H9 (cell line): Measurements from ENCODE around the gene UMAD1. TPM values are rescaled to one million over a fixed set of nuclear protein-coding genes. Genes with fewer than 3 reads are reported as not detected.

Experiments
- DNase-seq: peaks from one replicate; pipeline ENCODE4 v3.0.0-alpha.2; 2017
- H2AFZ ChIP-seq: one replicate; pipeline ENCODE4 v1.6.1; 2013; ENCODE audit warnings: mild to moderate bottlenecking, low read length, control low read depth, moderate library complexity
- H2AK5ac ChIP-seq: 2 replicates; pipeline ENCODE4 v1.6.1; 2013; ENCODE audit warnings: low read length, control low read depth, mixed read lengths; ENCODE audit not compliant: insufficient read length
- H2BK120ac ChIP-seq: one replicate; pipeline ENCODE4 v1.6.1; 2013; ENCODE audit warnings: low read depth, mild to moderate bottlenecking, low read length, control low read depth, inconsistent platforms; ENCODE audit not compliant: poor library complexity, severe bottlenecking
- H2BK12ac ChIP-seq: 2 replicates; pipeline ENCODE4 v1.6.1; 2013; ENCODE audit warnings: low read length, control low read depth, mixed read lengths, low read depth; ENCODE audit not compliant: insufficient read length
- H2BK15ac ChIP-seq: 2 replicates; pipeline ENCODE4 v1.6.1; 2013; ENCODE audit warnings: low read depth, low read length, control low read depth
- H2BK20ac ChIP-seq: one replicate; pipeline ENCODE4 v1.6.1; 2013; ENCODE audit warnings: low read depth, mild to moderate bottlenecking, low read length, control low read depth, inconsistent platforms; ENCODE audit not compliant: poor library complexity, severe bottlenecking
- H2BK5ac ChIP-seq: 2 replicates; pipeline ENCODE4 v1.6.1; 2013; ENCODE audit warnings: low read length, control low read depth, mixed read lengths; ENCODE audit not compliant: insufficient read length
- H3K14ac ChIP-seq: 2 replicates; pipeline ENCODE4 v1.6.1; 2013; ENCODE audit warnings: low read length, control low read depth; ENCODE audit not compliant: insufficient read depth
- H3K18ac ChIP-seq: 2 replicates; pipeline ENCODE4 v1.6.1; 2013; ENCODE audit warnings: low read depth, mild to moderate bottlenecking, mixed read lengths, low read length, control low read depth; ENCODE audit not compliant: insufficient read length
- H3K23ac ChIP-seq: 2 replicates; pipeline ENCODE4 v1.6.1; 2013; ENCODE audit warnings: low read length, control low read depth, mixed read lengths, low read depth; ENCODE audit not compliant: insufficient read length
- H3K23me2 ChIP-seq: 2 replicates; pipeline ENCODE4 v1.6.1; 2013; ENCODE audit warnings: low read depth, mild to moderate bottlenecking, mixed read lengths, low read length, control low read depth; ENCODE audit not compliant: insufficient read length, poor library complexity, severe bottlenecking
- H3K27ac ChIP-seq: 2 replicates; pipeline ENCODE4 v1.5.1; 2013; ENCODE audit warnings: low read length, control low read depth, mixed read lengths, low read depth; ENCODE audit not compliant: insufficient read length
- H3K27me3 ChIP-seq: 2 replicates; pipeline ENCODE4 v1.6.1; 2013; ENCODE audit warnings: low read length, control low read depth, inconsistent platforms; ENCODE audit not compliant: insufficient read depth
- H3K4ac ChIP-seq: 2 replicates; pipeline ENCODE4 v1.6.1; 2013; ENCODE audit warnings: low read depth, mild to moderate bottlenecking, control low read depth, inconsistent platforms, low read length, moderate library complexity
- H3K4me1 ChIP-seq: 2 replicates; pipeline ENCODE4 v1.6.1; 2013; ENCODE audit warnings: low read length, control low read depth, inconsistent platforms; ENCODE audit not compliant: insufficient read depth
- H3K4me2 ChIP-seq: 2 replicates; pipeline ENCODE4 v1.6.1; 2013; ENCODE audit warnings: low read length, control low read depth, mixed read lengths; ENCODE audit not compliant: insufficient read length, insufficient read depth
- H3K56ac ChIP-seq: 2 replicates; pipeline ENCODE4 v1.6.1; 2013; ENCODE audit warnings: low read depth, mild to moderate bottlenecking, mixed read lengths, low read length, control low read depth; ENCODE audit not compliant: insufficient read length
- H3K79me1 ChIP-seq: 2 replicates; pipeline ENCODE4 v1.6.1; 2013; ENCODE audit warnings: low read depth, mild to moderate bottlenecking, moderate library complexity, low read length, control low read depth, inconsistent platforms; ENCODE audit not compliant: insufficient read depth, poor library complexity, severe bottlenecking
- H3K79me2 ChIP-seq: 2 replicates; pipeline ENCODE4 v1.6.1; 2013; ENCODE audit warnings: low read length, control low read depth, inconsistent platforms; ENCODE audit not compliant: insufficient read depth
- H3K9ac ChIP-seq: 2 replicates; pipeline ENCODE4 v1.6.1; 2013; ENCODE audit warnings: low read length, control low read depth, mixed read lengths; ENCODE audit not compliant: insufficient read length; ENCODE audit errors: extremely low read depth
- H3K9me3 ChIP-seq: one replicate; pipeline ENCODE4 v1.6.1; 2013; ENCODE audit warnings: low read depth, low read length, inconsistent platforms; ENCODE audit not compliant: control insufficient read depth
- H3T11ph ChIP-seq: one replicate; pipeline ENCODE4 v1.6.1; 2013; ENCODE audit warnings: mild to moderate bottlenecking, low read length, control low read depth, inconsistent platforms
- H4K20me1 ChIP-seq: one replicate; pipeline ENCODE4 v1.6.1; 2013; ENCODE audit not compliant: control insufficient read depth, insufficient read length, insufficient read depth
- H4K5ac ChIP-seq: 2 replicates; pipeline ENCODE4 v1.6.1; 2013; ENCODE audit warnings: low read depth, mild to moderate bottlenecking, mixed read lengths, low read length, control low read depth; ENCODE audit not compliant: insufficient read length
- H4K8ac ChIP-seq: replicated peaks from 2 replicates; pipeline ENCODE4 v1.6.1; 2013; ENCODE audit warnings: low read length, control low read depth, mixed read lengths, low read depth; ENCODE audit not compliant: insufficient read length
- H4K91ac ChIP-seq: 2 replicates; pipeline ENCODE4 v1.6.1; 2013; ENCODE audit warnings: low read depth, mild to moderate bottlenecking, moderate library complexity, mixed read lengths, low read length, control low read depth; ENCODE audit not compliant: insufficient read length
- H3K27ac Mint-ChIP-seq, 3 experiments: 2 replicates in 2 of 3; 3 replicates in 1 of 3; pipeline ENCODE4 v1.8.0; 2020 to 2021; ENCODE audit warnings: mixed read lengths in 3 of 3, mild to moderate bottlenecking in 1 of 3, moderate library complexity in 1 of 3
- H3K27me3 Mint-ChIP-seq: 2 replicates; pipeline ENCODE4 v1.8.0; 2021; ENCODE audit warnings: low read depth, mild to moderate bottlenecking, moderate library complexity, mixed read lengths
- H3K36me3 Mint-ChIP-seq, 3 experiments: 2 replicates in 2 of 3; 3 replicates in 1 of 3; pipeline ENCODE4 v1.8.0; 2020 to 2021; ENCODE audit warnings: low read depth in 3 of 3, mixed read lengths in 3 of 3; ENCODE audit not compliant: insufficient read depth in 1 of 3
- H3K4me1 Mint-ChIP-seq, 2 experiments: 2 replicates each; pipeline ENCODE4 v1.8.0; 2020; ENCODE audit warnings: mixed read lengths in 2 of 2
- H3K4me3 Mint-ChIP-seq, 2 experiments: 2 replicates in 1 of 2; 3 replicates in 1 of 2; pipeline ENCODE4 v1.8.0; 2020 to 2021; ENCODE audit warnings: mild to moderate bottlenecking in 2 of 2, mixed read lengths in 2 of 2, moderate library complexity in 1 of 2
- H3K9me3 Mint-ChIP-seq, 2 experiments: 2 replicates in 1 of 2; 3 replicates in 1 of 2; pipeline ENCODE4 v1.8.0; 2020; ENCODE audit warnings: mild to moderate bottlenecking in 2 of 2, mixed read lengths in 2 of 2, moderate library complexity in 1 of 2
- CTCF ChIP-seq: fragments of 200-600 bp; sonication (generic); conservative IDR thresholded peaks from 3 replicates; pipeline ENCODE4 v1.8.0; 2021; ENCODE audit warnings: antibody characterized with exemption, mild to moderate bottlenecking
- WGBS: extraction: QIAGEN DNeasy Blood & Tissue Kit; methylation state at CpG from one replicate; pipeline ENCODE4 v1.1.7; 2013; ENCODE audit warnings: missing lambda C conversion rate, low lambda C conversion rate, mixed read lengths; ENCODE audit not compliant: insufficient read length; ENCODE audit errors: extremely low coverage; 5-methylcytosine and 5-hydroxymethylcytosine counted together
- total RNA-seq: library from RNA; stranded (reverse); gene quantifications from 2 replicates; pipeline ENCODE4 v1.2.1, GENCODE V29; 2021

UMAD1 gene
- total RNA-seq, 1 experiment from 2014 or later: 8.9 TPM

GRCh38 chr7:7902845-7903244 lies 262.3 kb downstream of the UMAD1 start:
- H3K27ac Mint-ChIP-seq: 0 out of 7 replicates have a peak overlapping the region, but pooled peaks of 2 of the 3 experiments have one; percentile 18 to 38
- H3K27me3 ChIP-seq: no peaks in the 10 kb centered on the region
- WGBS: no CpG with 5 or more reads among the region's 2 CpGs

More at GRCh38 chr7:7902845-7903244, 262.3 kb downstream of the UMAD1 start:
- no peak for DNase-seq
- H2AFZ ChIP-seq: no peak overlapping the region
- H2BK5ac ChIP-seq: no peak overlapping the region
- TF ChIP-seq CTCF: no peak
- H3K4ac ChIP-seq: no peak overlapping the region
- H2BK120ac ChIP-seq: no peak overlapping the region
- no peak overlapping the region for H4K8ac ChIP-seq
- H2BK20ac ChIP-seq: no peak overlapping the region
- no peak overlapping the region for H2BK12ac ChIP-seq
- H3K27ac ChIP-seq: no peak overlapping the region
- no peak overlapping the region for H3K23ac ChIP-seq
- no peaks in the 10 kb centered on the region for H3K79me1 ChIP-seq
- no peak overlapping the region for H3K18ac ChIP-seq
- H3K23me2 ChIP-seq: no peaks in the 10 kb centered on the region
- H3T11ph ChIP-seq: no peak overlapping the region
- H2BK15ac ChIP-seq: no peak overlapping the region
- H2AK5ac ChIP-seq: no peak overlapping the region
- no peaks in the 10 kb centered on the region for H3K79me2 ChIP-seq
- Mint-ChIP-seq H3K9me3 (peaks cover 5% of the 10 kb centered on the region in 2 experiments; a peak in 4 of 5 replicates), H3K4me1 (peaks cover 8 to 18% of the 10 kb centered on the region in 2 experiments), H3K27me3 (no peaks in the 10 kb centered on the region), H3K36me3 (peaks cover 0 to 6% (median 5%) of the 10 kb centered on the region in 3 experiments; a peak in 4 of 7 replicates), H3K4me3 (no peak overlapping the region)
- no peaks in the 10 kb centered on the region for H4K20me1 ChIP-seq
- no peaks in the 10 kb centered on the region for H3K9me3 ChIP-seq
- no peak overlapping the region for H3K14ac ChIP-seq
- no peak overlapping the region for H3K4me2 ChIP-seq
- no peak overlapping the region for H4K91ac ChIP-seq
- H3K9ac ChIP-seq: no peak overlapping the region
- H3K4me1 ChIP-seq: no peaks in the 10 kb centered on the region; the same call in 1 of the 2 replicates
- H3K56ac ChIP-seq: no peak overlapping the region
- no peak overlapping the region for H4K5ac ChIP-seq
